SK-N-SH (cell line): ENCODE results near the gene RAD51B. TPM values are rescaled to one million over a fixed set of nuclear protein-coding genes. Genes with fewer than 3 reads are reported as not detected.

Source experiments
- CTCF ChIA-PET: fragments of 300-600, 350-600 bp; formaldehyde crosslinking; extraction: SDS; loops from one replicate; lab custom pipeline; 2021; lab: Yijun Ruan, JAX
- POLR2A ChIA-PET: fragments of 350-600 bp; sonication (Branson Sonifier 250); formaldehyde crosslinking; extraction: SDS; loops from one replicate; lab custom pipeline; 2020; ENCODE audit warnings: antibody characterized with exemption, inconsistent platforms; lab: Yijun Ruan, JAX
- DNase-seq: peaks from one replicate; pipeline ENCODE4 v3.0.0; 2012
- H2AFZ ChIP-seq: fragments of 200-600 bp; sonication (generic); 2 replicates; pipeline ENCODE4 v1.8.1; 2016; ENCODE audit warnings: antibody characterized with exemption, mild to moderate bottlenecking, low read depth
- H3F3A ChIP-seq: fragments of 200-600 bp; sonication (generic); replicated peaks from 2 replicates; pipeline ENCODE3; 2016; ENCODE audit warnings: antibody characterized with exemption, mild to moderate bottlenecking; ENCODE audit not compliant: insufficient read depth
- H3K27ac ChIP-seq, 2 experiments: fragments of 200-500 bp in 1 of 2; fragments of 200-600 bp in 1 of 2; sonication (Bioruptor generic) in 1 of 2; sonication (generic), shearing (Covaris generic) in 1 of 2; 2 replicates each; pipeline versions ENCODE4 v1.5.1 to v1.6.1; 2014 to 2016; ENCODE audit warnings: low read depth in 2 of 2, inconsistent platforms in 1 of 2, low read length in 1 of 2, mild to moderate bottlenecking in 1 of 2, mixed read lengths in 1 of 2
- H3K27me3 ChIP-seq: fragments of 200-600 bp; sonication (generic), shearing (Covaris generic); 2 replicates; pipeline ENCODE4 v1.6.1; 2016; ENCODE audit warnings: mixed run types; ENCODE audit not compliant: insufficient read depth
- H3K36me3 ChIP-seq, 2 experiments: fragments of 200-500 bp in 1 of 2; fragments of 200-600 bp in 1 of 2; sonication (Bioruptor generic) in 1 of 2; sonication (generic) in 1 of 2; replicated peaks in 1 of 2; 2 replicates each; pipeline versions ENCODE3 to v1.5.1; 2014 to 2016; ENCODE audit warnings: low read length in 1 of 2, mild to moderate bottlenecking in 1 of 2; ENCODE audit not compliant: insufficient read depth in 2 of 2, control insufficient read depth in 1 of 2
- H3K4me1 ChIP-seq, 2 experiments: fragments of 200-500 bp in 1 of 2; fragments of 200-600 bp in 1 of 2; sonication (Bioruptor generic) in 1 of 2; sonication (generic), shearing (Covaris generic) in 1 of 2; 2 replicates each; pipeline versions ENCODE4 v1.5.1 to v1.6.1; 2014 to 2016; ENCODE audit warnings: low read depth in 1 of 2, low read length in 1 of 2, mixed run types in 1 of 2; ENCODE audit not compliant: insufficient read depth in 2 of 2, control insufficient read depth in 1 of 2
- H3K4me2 ChIP-seq: fragments of 200-600 bp; sonication (generic), shearing (Covaris generic); 2 replicates; pipeline ENCODE4 v1.6.1; 2017; ENCODE audit warnings: mixed run types
- H3K4me3 ChIP-seq, 2 experiments: fragments of 200-500 bp in 1 of 2; fragments of 200-600 bp in 1 of 2; sonication (Bioruptor generic) in 1 of 2; sonication (generic), shearing (Covaris generic) in 1 of 2; 2 replicates each; pipeline versions ENCODE4 v1.5.1 to v1.8.1; 2014 to 2016; ENCODE audit warnings: low read depth in 2 of 2, inconsistent platforms in 1 of 2, low read length in 1 of 2, mild to moderate bottlenecking in 1 of 2, mixed read lengths in 1 of 2, moderate library complexity in 1 of 2
- H3K79me2 ChIP-seq: fragments of 200-600 bp; sonication (generic); 2 replicates; pipeline ENCODE4 v1.8.1; 2017; ENCODE audit warnings: mild to moderate bottlenecking; ENCODE audit not compliant: insufficient read depth
- H3K9ac ChIP-seq: fragments of 200-600 bp; sonication (generic); 2 replicates; pipeline ENCODE4 v1.6.1; 2017; ENCODE audit warnings: mixed run types
- H3K9me2 ChIP-seq: fragments of 200-600 bp; sonication (generic); 2 replicates; pipeline ENCODE4 v1.6.1; 2017; ENCODE audit warnings: mixed run types
- H3K9me3 ChIP-seq: fragments of 200-600 bp; sonication (generic); 2 replicates; pipeline ENCODE4 v1.6.1; 2017; ENCODE audit warnings: mixed run types, mild to moderate bottlenecking, moderate library complexity
- H4K20me1 ChIP-seq: fragments of 200-600 bp; sonication (generic); 2 replicates; pipeline ENCODE4 v1.6.1; 2017; ENCODE audit warnings: mild to moderate bottlenecking, mixed run types; ENCODE audit not compliant: insufficient read depth
- CHD2 ChIP-seq: fragments of 150-350 bp; IDR thresholded peaks from 2 replicates; pipeline ENCODE4 v1.6.1; 2018; ENCODE audit warnings: low read length; ENCODE audit not compliant: partially characterized antibody
- ELF1 ChIP-seq: IDR thresholded peaks from 2 replicates; pipeline ENCODE4 v1.4.0; 2012
- EP300 ChIP-seq, 2 experiments: IDR thresholded peaks; 2 replicates each; pipeline versions ENCODE4 v1.4.0 to v1.6.1; 2012; ENCODE audit warnings: borderline replicate concordance in 1 of 2, low read depth in 1 of 2, low read length in 1 of 2
- EZH2phosphoT487 ChIP-seq: fragments of 200-600 bp; sonication (generic); IDR thresholded peaks from 2 replicates; pipeline ENCODE4 v1.6.1; 2017; ENCODE audit warnings: low read depth, mixed run types, mild to moderate bottlenecking, antibody characterized with exemption, moderate library complexity, borderline replicate concordance
- FOSL2 ChIP-seq: IDR thresholded peaks from 2 replicates; pipeline ENCODE4 v1.4.0; 2012; ENCODE audit warnings: low read depth, mild to moderate bottlenecking, moderate library complexity, borderline replicate concordance
- FOXJ3 ChIP-seq: sonication (generic); formaldehyde crosslinking; IDR thresholded peaks from 2 replicates; pipeline ENCODE4 v1.5.1; 2020; ENCODE audit warnings: mild to moderate bottlenecking, missing genetic modification reagents
- FOXM1 ChIP-seq: IDR thresholded peaks from 2 replicates; pipeline ENCODE4 v1.4.0; 2012; ENCODE audit warnings: low read depth, mild to moderate bottlenecking
- GABPA ChIP-seq: IDR thresholded peaks from 2 replicates; pipeline ENCODE4 v1.4.0; 2012; ENCODE audit warnings: low read depth, mild to moderate bottlenecking
- IRF3 ChIP-seq: fragments of 150-350 bp; IDR thresholded peaks from 2 replicates; pipeline ENCODE4 v1.6.1; 2016; ENCODE audit warnings: mild to moderate bottlenecking, low read depth, low read length
- MAX ChIP-seq: IDR thresholded peaks from 2 replicates; pipeline ENCODE4 v1.4.0; 2012; ENCODE audit warnings: low read depth
- MEF2A ChIP-seq: IDR thresholded peaks from 2 replicates; pipeline ENCODE4 v1.4.0; 2012; ENCODE audit warnings: low read depth, borderline replicate concordance
- NFIC ChIP-seq: IDR thresholded peaks from 2 replicates; pipeline ENCODE4 v1.4.0; 2012; ENCODE audit warnings: borderline replicate concordance
- NRF1 ChIP-seq: IDR thresholded peaks from 2 replicates; pipeline ENCODE4 v1.6.1; 2012; ENCODE audit warnings: low read depth, mild to moderate bottlenecking, low read length
- RAD21 ChIP-seq: IDR thresholded peaks from 2 replicates; pipeline ENCODE4 v1.6.1; 2012; ENCODE audit warnings: mild to moderate bottlenecking, low read length
- RCOR1 ChIP-seq: fragments of 150-350 bp; IDR thresholded peaks from 2 replicates; pipeline ENCODE4 v1.6.1; 2017; ENCODE audit warnings: antibody characterized with exemption, low read length
- REST ChIP-seq: IDR thresholded peaks from 2 replicates; pipeline ENCODE4 v1.6.1; 2012; ENCODE audit warnings: mild to moderate bottlenecking, low read depth, low read length, moderate library complexity
- RFX5 ChIP-seq: IDR thresholded peaks from 2 replicates; pipeline ENCODE4 v1.6.1; 2012; ENCODE audit warnings: mild to moderate bottlenecking, improper control_type of control experiment, low read length
- SIN3A ChIP-seq: IDR thresholded peaks from 2 replicates; pipeline ENCODE4 v1.6.1; 2012; ENCODE audit warnings: low read depth, mild to moderate bottlenecking, low read length, moderate library complexity, borderline replicate concordance
- TAF1 ChIP-seq: IDR thresholded peaks from 2 replicates; pipeline ENCODE4 v1.6.1; 2012; ENCODE audit warnings: low read depth, mild to moderate bottlenecking, low read length, moderate library complexity, borderline replicate concordance
- TCF12 ChIP-seq: IDR thresholded peaks from 2 replicates; pipeline ENCODE4 v1.4.0; 2012
- TEAD4 ChIP-seq: IDR thresholded peaks from 2 replicates; pipeline ENCODE4 v1.4.0; 2012; ENCODE audit warnings: mild to moderate bottlenecking, borderline replicate concordance; ENCODE audit not compliant: insufficient read depth
- YY1 ChIP-seq: IDR thresholded peaks from 2 replicates; pipeline ENCODE4 v1.4.0; 2012; ENCODE audit warnings: low read depth, mild to moderate bottlenecking
- WGBS: methylation state at CpG from one replicate; pipeline ENCODE4 v1.1.6; 2017; ENCODE audit warnings: low lambda C conversion rate; 5-methylcytosine and 5-hydroxymethylcytosine counted together
- polyA plus RNA-seq, 3 experiments: library from polyadenylated mRNA; depleted of rRNA; stranded (reverse); fragments of >200 nt; gene quantifications; 2 replicates each; pipeline ENCODE4 v1.2.3, GENCODE V29; 2012
- TF ChIP-seq, protein P1 (sequence below): fragments of 200-600 bp; sonication (generic); IDR thresholded peaks from 2 replicates; pipeline ENCODE4 v1.6.1; 2017; ENCODE audit warnings: antibody characterized with exemption, mild to moderate bottlenecking, moderate library complexity
- TF ChIP-seq, protein P2 (sequence below): IDR thresholded peaks from 2 replicates; pipeline ENCODE4 v1.4.0; 2012; ENCODE audit warnings: low read depth, borderline replicate concordance
- TF ChIP-seq, protein P3 (sequence below): fragments of 150-350 bp; IDR thresholded peaks from 2 replicates; pipeline ENCODE4 v1.6.1; 2017; ENCODE audit warnings: antibody characterized with exemption, low read length, low read depth, borderline replicate concordance

RAD51B gene
- polyA plus RNA-seq, 1 of the 3 experiments (the other 2 are of a cell fraction) = 6.0 TPM

DNA sequence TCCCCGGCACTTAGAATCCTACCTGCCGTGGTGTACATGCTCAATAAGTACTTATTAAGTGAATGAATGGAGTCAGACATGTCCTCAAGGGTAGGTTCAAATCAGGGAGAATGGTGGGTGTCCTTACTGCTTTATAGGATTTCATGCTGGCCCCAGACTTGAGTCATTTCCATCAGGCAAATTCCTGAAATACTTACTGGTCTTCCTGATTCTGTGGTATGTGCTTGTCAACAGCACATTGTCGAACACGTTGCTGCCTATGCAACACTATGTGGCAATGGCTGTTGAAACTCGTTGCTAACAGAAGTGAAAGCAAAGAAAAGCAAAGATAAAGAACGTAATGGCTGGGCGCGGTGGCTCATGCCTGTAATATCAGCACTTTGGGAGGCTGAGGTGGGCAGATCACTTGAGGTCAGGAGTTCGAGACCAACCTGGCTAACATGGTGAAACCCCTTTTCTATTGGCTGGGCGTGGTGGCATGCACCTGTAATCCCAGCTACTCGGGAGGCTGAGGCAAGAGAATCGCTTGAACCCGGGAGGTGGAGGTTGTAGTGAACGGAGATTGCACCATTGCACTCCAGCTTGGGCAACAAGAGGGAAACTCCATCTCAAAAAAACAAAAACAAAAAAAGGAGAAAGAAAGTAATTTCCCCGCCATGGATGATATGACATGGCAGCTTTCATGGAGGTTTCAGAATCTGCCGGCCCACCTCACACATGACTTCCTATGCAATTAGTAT is 758.4 kb downstream of the RAD51B start:
- peaks cover 0 to 38% of the 10 kb centered on the region in 2 experiments; a peak in 3 of 4 replicates for H3K4me1 ChIP-seq
- CTCF ChIA-PET = interaction anchor here (1.0 to 1.3 kb wide), 2 partner anchors 12 to 53 kb away, joined by 3 read pairs; no protein-coding TSS in a partner anchor
- H3K4me3 ChIP-seq = no peak overlapping the region
- peaks cover 15% of the 10 kb centered on the region for H3F3A ChIP-seq
- H3K9me2 ChIP-seq = no peaks in the 10 kb centered on the region
- peak overlapping the region; percentile 39 to 73; a peak in 3 of 4 replicates for H3K27ac ChIP-seq
- no peaks in the 10 kb centered on the region for H3K36me3 ChIP-seq
- no peaks in the 10 kb centered on the region for H3K27me3 ChIP-seq
- H3K9me3 ChIP-seq = no peaks in the 10 kb centered on the region
- WGBS = 68% methylated on average over 16 of the region's 16 CpGs
- no peaks in the 10 kb centered on the region for H3K79me2 ChIP-seq
- H3K9ac ChIP-seq = no peak overlapping the region
- no peak overlapping the region for H2AFZ ChIP-seq
- POLR2A ChIA-PET = no interaction called here
- no peak overlapping the region for H3K4me2 ChIP-seq
- no peak for DNase-seq
- H4K20me1 ChIP-seq = no peaks in the 10 kb centered on the region
- TF ChIP-seq EZH2phosphoT487 (no peak), TAF1 (no peak), IRF3 (no peak), TEAD4 (peak; percentile 81), ELF1 (no peak), RAD21 (no peak), RFX5 (no peak), NFIC (peak; percentile 46; the same call in 1 of the 2 replicates), FOXJ3 (CRISPR knock-in tag) (no peak), GABPA (no peak), RCOR1 (no peak), CHD2 (no peak), EP300 (IDR thresholded peaks at IDR 0.05; ENCODE audit: borderline replicate concordance in 1 of 2, low read depth in 1 of 2, low read length in 1 of 2) (peak in 1 of 2 experiments; percentile 49; a peak in 1 of 4 replicates), TCF12 (peak; percentile 59), FOSL2 (peak; percentile 57; the same call in 1 of the 2 replicates), FOXM1 (no peak), NRF1 (no peak), SIN3A (0 out of 2 replicates have a peak, but pooled peaks have one; percentile 13), YY1 (no peak), REST (no peak), MEF2A (no peak), MAX (peak; percentile 94)
- TF ChIP-seq, protein P1, sequence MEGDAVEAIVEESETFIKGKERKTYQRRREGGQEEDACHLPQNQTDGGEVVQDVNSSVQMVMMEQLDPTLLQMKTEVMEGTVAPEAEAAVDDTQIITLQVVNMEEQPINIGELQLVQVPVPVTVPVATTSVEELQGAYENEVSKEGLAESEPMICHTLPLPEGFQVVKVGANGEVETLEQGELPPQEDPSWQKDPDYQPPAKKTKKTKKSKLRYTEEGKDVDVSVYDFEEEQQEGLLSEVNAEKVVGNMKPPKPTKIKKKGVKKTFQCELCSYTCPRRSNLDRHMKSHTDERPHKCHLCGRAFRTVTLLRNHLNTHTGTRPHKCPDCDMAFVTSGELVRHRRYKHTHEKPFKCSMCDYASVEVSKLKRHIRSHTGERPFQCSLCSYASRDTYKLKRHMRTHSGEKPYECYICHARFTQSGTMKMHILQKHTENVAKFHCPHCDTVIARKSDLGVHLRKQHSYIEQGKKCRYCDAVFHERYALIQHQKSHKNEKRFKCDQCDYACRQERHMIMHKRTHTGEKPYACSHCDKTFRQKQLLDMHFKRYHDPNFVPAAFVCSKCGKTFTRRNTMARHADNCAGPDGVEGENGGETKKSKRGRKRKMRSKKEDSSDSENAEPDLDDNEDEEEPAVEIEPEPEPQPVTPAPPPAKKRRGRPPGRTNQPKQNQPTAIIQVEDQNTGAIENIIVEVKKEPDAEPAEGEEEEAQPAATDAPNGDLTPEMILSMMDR = no peak
- TF ChIP-seq, protein P2, sequence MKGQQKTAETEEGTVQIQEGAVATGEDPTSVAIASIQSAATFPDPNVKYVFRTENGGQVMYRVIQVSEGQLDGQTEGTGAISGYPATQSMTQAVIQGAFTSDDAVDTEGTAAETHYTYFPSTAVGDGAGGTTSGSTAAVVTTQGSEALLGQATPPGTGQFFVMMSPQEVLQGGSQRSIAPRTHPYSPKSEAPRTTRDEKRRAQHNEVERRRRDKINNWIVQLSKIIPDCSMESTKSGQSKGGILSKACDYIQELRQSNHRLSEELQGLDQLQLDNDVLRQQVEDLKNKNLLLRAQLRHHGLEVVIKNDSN = no peak
- TF ChIP-seq, protein P3, sequence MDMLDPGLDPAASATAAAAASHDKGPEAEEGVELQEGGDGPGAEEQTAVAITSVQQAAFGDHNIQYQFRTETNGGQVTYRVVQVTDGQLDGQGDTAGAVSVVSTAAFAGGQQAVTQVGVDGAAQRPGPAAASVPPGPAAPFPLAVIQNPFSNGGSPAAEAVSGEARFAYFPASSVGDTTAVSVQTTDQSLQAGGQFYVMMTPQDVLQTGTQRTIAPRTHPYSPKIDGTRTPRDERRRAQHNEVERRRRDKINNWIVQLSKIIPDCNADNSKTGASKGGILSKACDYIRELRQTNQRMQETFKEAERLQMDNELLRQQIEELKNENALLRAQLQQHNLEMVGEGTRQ = no peak
